HEK293 (cell line): ENCODE measurements around the gene ZNF311.

Source experiments
- CTCF ChIA-PET: fragments of 350-600 bp; formaldehyde crosslinking; extraction: SDS; loops from one replicate; lab custom pipeline; 2021; ENCODE audit warnings: antibody characterized with exemption; lab: Yijun Ruan, JAX
- POLR2A ChIA-PET: fragments of 300-600 bp; formaldehyde crosslinking; extraction: SDS; loops from one replicate; lab custom pipeline; 2020; ENCODE audit warnings: antibody characterized with exemption, inconsistent platforms; lab: Yijun Ruan, JAX
- H3K27ac ChIP-seq: fragments of 200-500 bp; sonication (Bioruptor generic); 2 replicates; pipeline ENCODE4 v1.5.1; 2014; ENCODE audit warnings: low read depth, low read length, control low read depth, inconsistent platforms; ENCODE audit errors: extremely low read depth
- H3K36me3 ChIP-seq, 2 experiments: fragments of 200-500 bp in 1 of 2; sonication (Bioruptor generic) in 1 of 2; 1 replicate in 1 of 2; 2 replicates in 1 of 2; pipeline ENCODE4 v1.5.1; 2014 to 2017; ENCODE audit warnings: inconsistent platforms in 2 of 2, low read length in 2 of 2; ENCODE audit not compliant: control insufficient read depth in 2 of 2, insufficient read depth in 1 of 2
- H3K4me1 ChIP-seq: fragments of 200-500 bp; sonication (Bioruptor generic); 2 replicates; pipeline ENCODE4 v1.5.1; 2014; ENCODE audit warnings: mild to moderate bottlenecking, low read length, inconsistent platforms; ENCODE audit not compliant: control insufficient read depth, insufficient read depth
- H3K4me3 ChIP-seq: 2 replicates; pipeline ENCODE4 v1.5.1; 2011; ENCODE audit warnings: low read depth, mild to moderate bottlenecking, control low read depth, low read length, moderate library complexity
- H3K9me3 ChIP-seq: fragments of 200-500 bp; sonication (Bioruptor generic); 2 replicates; pipeline ENCODE4 v1.5.1; 2014; ENCODE audit warnings: low read depth, low read length, inconsistent platforms; ENCODE audit not compliant: control insufficient read depth, insufficient read depth
- GLI2 ChIP-seq: fragments of 450-650 bp; formaldehyde crosslinking; IDR thresholded peaks from 2 replicates; pipeline ENCODE4; 2017; ENCODE audit warnings: missing biosample characterization, missing genetic modification characterization, low read depth, borderline replicate concordance
- GLIS1 ChIP-seq: fragments of 450-650 bp; formaldehyde crosslinking; IDR thresholded peaks from 2 replicates; pipeline ENCODE4 v1.5.1; 2016; ENCODE audit warnings: missing biosample characterization, missing genetic modification characterization
- GLIS2 ChIP-seq: fragments of 450-650 bp; formaldehyde crosslinking; IDR thresholded peaks from 2 replicates; pipeline ENCODE4 v1.5.1; 2016; ENCODE audit warnings: missing biosample characterization, missing genetic modification characterization
- MZF1 ChIP-seq: fragments of 450-650 bp; formaldehyde crosslinking; IDR thresholded peaks from 2 replicates; pipeline ENCODE4 v1.5.1; 2017; ENCODE audit warnings: missing biosample characterization, missing genetic modification characterization, borderline replicate concordance
- OSR2 ChIP-seq: fragments of 450-650 bp; formaldehyde crosslinking; IDR thresholded peaks from 2 replicates; pipeline ENCODE4 v1.5.1; 2016; ENCODE audit warnings: missing biosample characterization, missing genetic modification characterization
- PRDM1 ChIP-seq: fragments of 450-650 bp; formaldehyde crosslinking; IDR thresholded peaks from 2 replicates; pipeline ENCODE4; 2016; ENCODE audit warnings: missing biosample characterization, missing genetic modification characterization
- SCRT1 ChIP-seq: fragments of 450-650 bp; formaldehyde crosslinking; IDR thresholded peaks from 2 replicates; pipeline ENCODE4 v1.5.1; 2016; ENCODE audit warnings: missing biosample characterization, missing genetic modification characterization, borderline replicate concordance
- SCRT2 ChIP-seq: fragments of 450-650 bp; formaldehyde crosslinking; IDR thresholded peaks from 2 replicates; pipeline ENCODE4 v1.5.1; 2016; ENCODE audit warnings: missing biosample characterization, missing genetic modification characterization
- SP2 ChIP-seq: fragments of 450-650 bp; formaldehyde crosslinking; IDR thresholded peaks from 2 replicates; pipeline ENCODE4 v1.5.1; 2016; ENCODE audit warnings: missing biosample characterization, missing genetic modification characterization
- ZEB2 ChIP-seq: fragments of 450-650 bp; formaldehyde crosslinking; IDR thresholded peaks from 2 replicates; pipeline ENCODE4 v1.5.1; 2016; ENCODE audit warnings: missing biosample characterization, missing genetic modification characterization
- ZNF174 ChIP-seq: fragments of 450-650 bp; formaldehyde crosslinking; IDR thresholded peaks from 2 replicates; pipeline ENCODE4 v1.5.0; 2017; ENCODE audit warnings: missing biosample characterization, mild to moderate bottlenecking, missing genetic modification characterization
- ZNF202 ChIP-seq: fragments of 450-650 bp; formaldehyde crosslinking; IDR thresholded peaks from 2 replicates; pipeline ENCODE4 v1.5.1; 2016; ENCODE audit warnings: missing biosample characterization, missing genetic modification characterization, borderline replicate concordance
- ZNF223 ChIP-seq: fragments of 450-650 bp; formaldehyde crosslinking; IDR thresholded peaks from 2 replicates; pipeline ENCODE4 v1.5.1; 2016; ENCODE audit warnings: missing biosample characterization, missing genetic modification characterization
- ZNF302 ChIP-seq: fragments of 450-650 bp; formaldehyde crosslinking; IDR thresholded peaks from 2 replicates; pipeline ENCODE4 v1.5.1; 2016; ENCODE audit warnings: missing biosample characterization, missing genetic modification characterization, low read depth
- ZNF324 ChIP-seq: fragments of 450-650 bp; formaldehyde crosslinking; IDR thresholded peaks from 2 replicates; pipeline ENCODE4 v1.5.1; 2016; ENCODE audit warnings: missing biosample characterization, missing genetic modification characterization
- ZNF341 ChIP-seq: fragments of 450-650 bp; formaldehyde crosslinking; IDR thresholded peaks from 2 replicates; pipeline ENCODE4; 2016; ENCODE audit warnings: low read depth, missing biosample characterization, missing genetic modification characterization
- ZNF398 ChIP-seq: fragments of 450-650 bp; formaldehyde crosslinking; IDR thresholded peaks from 2 replicates; pipeline ENCODE4 v1.5.1; 2017; ENCODE audit warnings: missing biosample characterization, missing genetic modification characterization
- ZNF610 ChIP-seq: fragments of 450-650 bp; formaldehyde crosslinking; IDR thresholded peaks from 2 replicates; pipeline ENCODE4 v1.5.1; 2016; ENCODE audit warnings: missing biosample characterization, missing genetic modification characterization, borderline replicate concordance
- ZNF658 ChIP-seq: fragments of 450-650 bp; formaldehyde crosslinking; IDR thresholded peaks from 2 replicates; pipeline ENCODE4; 2016; ENCODE audit warnings: missing biosample characterization, missing genetic modification characterization
- ZNF701 ChIP-seq: fragments of 450-650 bp; formaldehyde crosslinking; IDR thresholded peaks from 2 replicates; pipeline ENCODE4 v1.5.1; 2016; ENCODE audit warnings: missing biosample characterization, missing genetic modification characterization
- ZSCAN23 ChIP-seq: fragments of 450-650 bp; formaldehyde crosslinking; IDR thresholded peaks from 2 replicates; pipeline ENCODE4 v1.5.1; 2016; ENCODE audit warnings: missing biosample characterization, missing genetic modification characterization
- ZSCAN30 ChIP-seq: fragments of 450-650 bp; IDR thresholded peaks from 2 replicates; pipeline ENCODE4 v1.5.1; 2018; ENCODE audit warnings: missing biosample characterization, mild to moderate bottlenecking, missing genetic modification characterization, moderate library complexity
- TF ChIP-seq, protein P1 (sequence below): fragments of 450-650 bp; formaldehyde crosslinking; IDR thresholded peaks from 2 replicates; pipeline ENCODE4 v1.5.1; 2016; ENCODE audit warnings: missing biosample characterization, missing genetic modification characterization
- TF ChIP-seq, protein P2 (sequence below): fragments of 450-650 bp; formaldehyde crosslinking; IDR thresholded peaks from 2 replicates; pipeline ENCODE4 v1.5.1; 2016; ENCODE audit warnings: missing biosample characterization, missing genetic modification characterization

The ZNF311 gene

GRCh38 chr6:28980852-28981430, 24.2 kb downstream of the ZNF311 start (continued):
- TF ChIP-seq ZSCAN30 (peak; percentile 27; the same call in 1 of the 2 replicates), ZNF174 (tag by site-specific recombination) (no peak), ZNF324 (tag by site-specific recombination) (no peak), MZF1 (tag by site-specific recombination) (no peak; the same call in 1 of the 2 replicates)

GRCh38 chr6:28980137-28980851, 24.8 kb downstream of the ZNF311 start:
- peak overlapping the region; percentile 20; the same call in 1 of the 2 replicates for H3K27ac ChIP-seq
- H3K4me3 ChIP-seq: peak overlapping the region; percentile 73
- ChIA-PET POLR2A (interaction anchor here (1.1 to 1.9 kb wide), 4 partner anchors 27 to 117 kb away, joined by 3 to 12 read pairs (median 6); partner anchors contain the start of gene TRIM27), CTCF (interaction anchor here (0.6 to 2.5 kb wide), 7 partner anchors 24 to 270 kb away, joined by 3 to 8 read pairs (median 3); no protein-coding TSS in a partner anchor)
- no peaks in the 10 kb centered on the region for H3K36me3 ChIP-seq
- no peaks in the 10 kb centered on the region for H3K9me3 ChIP-seq
- peaks cover 5% of the 10 kb centered on the region; the same call in 1 of the 2 replicates for H3K4me1 ChIP-seq
- TF ChIP-seq SCRT1 (tag by site-specific recombination) (peak; percentile 72), SP2 (tag by site-specific recombination) (no peak), ZNF223 (tag by site-specific recombination) (0 out of 2 replicates have a peak, but pooled peaks have one; percentile 5), ZNF658 (no peak), GLIS2 (tag by site-specific recombination) (no peak), PRDM1 (tag by site-specific recombination) (peak; percentile 26), SCRT2 (tag by site-specific recombination) (peak; percentile 90)
- TF ChIP-seq, protein P1, sequence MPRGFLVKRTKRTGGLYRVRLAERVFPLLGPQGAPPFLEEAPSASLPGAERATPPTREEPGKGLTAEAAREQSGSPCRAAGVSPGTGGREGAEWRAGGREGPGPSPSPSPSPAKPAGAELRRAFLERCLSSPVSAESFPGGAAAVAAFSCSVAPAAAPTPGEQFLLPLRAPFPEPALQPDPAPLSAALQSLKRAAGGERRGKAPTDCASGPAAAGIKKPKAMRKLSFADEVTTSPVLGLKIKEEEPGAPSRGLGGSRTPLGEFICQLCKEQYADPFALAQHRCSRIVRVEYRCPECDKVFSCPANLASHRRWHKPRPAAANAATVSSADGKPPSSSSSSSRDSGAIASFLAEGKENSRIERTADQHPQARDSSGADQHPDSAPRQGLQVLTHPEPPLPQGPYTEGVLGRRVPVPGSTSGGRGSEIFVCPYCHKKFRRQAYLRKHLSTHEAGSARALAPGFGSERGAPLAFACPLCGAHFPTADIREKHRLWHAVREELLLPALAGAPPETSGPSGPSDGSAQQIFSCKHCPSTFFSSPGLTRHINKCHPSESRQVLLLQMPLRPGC (tag by site-specific recombination): no peak

GRCh38 chr6:28979679-28980078, 25.4 kb downstream of the ZNF311 start:
- no peak for TF ChIP-seq ZNF398 (tag by site-specific recombination)
- no peak for TF ChIP-seq GLI2 (tag by site-specific recombination)
- no peak for TF ChIP-seq OSR2 (tag by site-specific recombination)
- no peak for TF ChIP-seq GLIS1
- TF ChIP-seq ZNF610 (tag by site-specific recombination): no peak
- no peak for TF ChIP-seq ZEB2 (tag by site-specific recombination)
- TF ChIP-seq ZNF701: no peak
- TF ChIP-seq, protein P2, sequence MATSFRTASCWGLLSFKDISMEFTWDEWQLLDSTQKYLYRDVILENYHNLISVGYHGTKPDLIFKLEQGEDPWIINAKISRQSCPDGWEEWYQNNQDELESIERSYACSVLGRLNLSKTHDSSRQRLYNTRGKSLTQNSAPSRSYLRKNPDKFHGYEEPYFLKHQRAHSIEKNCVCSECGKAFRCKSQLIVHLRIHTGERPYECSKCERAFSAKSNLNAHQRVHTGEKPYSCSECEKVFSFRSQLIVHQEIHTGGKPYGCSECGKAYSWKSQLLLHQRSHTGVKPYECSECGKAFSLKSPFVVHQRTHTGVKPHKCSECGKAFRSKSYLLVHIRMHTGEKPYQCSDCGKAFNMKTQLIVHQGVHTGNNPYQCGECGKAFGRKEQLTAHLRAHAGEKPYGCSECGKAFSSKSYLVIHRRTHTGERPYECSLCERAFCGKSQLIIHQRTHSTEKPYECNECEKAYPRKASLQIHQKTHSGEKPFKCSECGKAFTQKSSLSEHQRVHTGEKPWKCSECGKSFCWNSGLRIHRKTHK (tag by site-specific recombination): no peak
- TF ChIP-seq ZNF341 (tag by site-specific recombination): no peak
- no peak for TF ChIP-seq ZSCAN23 (tag by site-specific recombination)
- no peak for TF ChIP-seq ZNF302
- no peak for TF ChIP-seq ZNF202 (tag by site-specific recombination)
- TF ChIP-seq, all 188 proteins: peak for 0
- Histone ChIP-seq H3K27ac (no peak overlapping the region), H3K4me1 (peaks cover 5% of the 10 kb centered on the region; the same call in 1 of the 2 replicates), H3K9me3 (no peaks in the 10 kb centered on the region), H3K36me3 (no peaks in the 10 kb centered on the region), H3K4me3 (no peak overlapping the region)
- ChIA-PET CTCF (interaction anchor here (1.2 to 2.5 kb wide), 2 partner anchors 35 to 37 kb away, joined by 4 to 8 read pairs; no protein-coding TSS in a partner anchor), POLR2A (interaction anchor here (0.6 kb wide), 1 partner anchor 1089 kb away, joined by 5 read pairs; no protein-coding TSS in a partner anchor)
